Measurements from ENCODE around the gene GPSM1.

GPSM1 gene

DNA sequence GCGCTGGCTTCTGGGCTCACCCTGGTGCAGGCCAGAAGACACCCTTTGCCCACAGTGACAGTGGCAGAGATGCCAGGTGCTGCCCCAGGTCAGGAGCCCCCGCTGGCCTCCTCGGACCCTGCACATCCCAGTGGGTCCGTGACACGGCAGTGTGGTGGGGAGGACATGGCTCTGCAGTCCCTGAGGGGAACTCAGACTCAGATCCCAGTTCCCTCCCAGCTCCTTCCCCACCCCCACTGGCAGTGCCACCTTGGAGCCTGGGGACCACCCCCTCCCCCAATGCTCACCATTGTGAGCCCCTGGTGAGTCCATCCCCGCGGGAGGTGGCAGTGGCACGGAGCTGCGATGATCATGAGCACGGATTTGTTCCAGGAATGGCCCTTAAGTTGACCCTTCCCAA, 22.9 kb upstream of the GPSM1 start:
- DNase-seq (ENCODE audit: low spot score), result no peak

DNA sequence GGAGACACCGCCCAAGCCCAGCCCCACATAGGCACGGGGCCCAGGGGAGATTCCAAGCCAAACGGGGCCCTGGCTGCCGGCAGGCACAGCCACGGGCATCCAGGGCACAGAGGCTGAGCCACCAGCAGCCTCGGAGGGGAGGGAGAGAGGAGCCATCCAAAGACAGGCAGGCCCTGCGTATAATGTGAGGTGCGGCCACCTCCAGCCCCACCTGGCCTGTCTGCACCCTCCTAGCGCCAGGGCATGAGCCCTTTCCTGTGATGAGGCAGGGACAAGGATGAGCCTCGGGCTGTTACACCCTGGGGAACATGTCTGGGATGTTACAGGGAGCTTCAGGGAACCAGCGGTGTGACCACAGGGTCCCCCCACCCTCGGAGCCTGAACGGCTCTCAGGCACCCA, 22.4 kb upstream of the GPSM1 start:
- DNase-seq (ENCODE audit: low spot score), result no peak

DNA sequence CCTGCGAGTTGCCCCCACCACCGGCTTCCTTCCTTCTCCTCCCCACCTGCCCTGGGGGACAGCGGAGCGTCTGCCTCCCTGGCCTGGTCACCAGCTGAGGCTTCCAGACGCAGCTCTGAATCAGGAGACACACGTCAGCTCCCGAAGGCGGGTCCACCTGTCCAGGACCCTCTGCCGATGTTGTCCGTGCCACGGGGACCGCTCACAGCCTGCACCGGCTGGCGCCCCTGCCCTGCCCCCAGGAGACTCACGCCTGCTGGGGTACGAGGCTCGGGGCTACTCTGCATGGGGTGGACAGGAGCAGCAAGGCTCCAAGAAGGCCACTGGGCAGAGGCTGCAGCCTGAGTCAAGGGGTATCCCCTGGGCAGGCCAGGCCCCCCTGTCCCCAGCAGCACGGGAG, 21.5 kb upstream of the GPSM1 start:
- DNase-seq (ENCODE audit: low spot score), result no peak

DNA sequence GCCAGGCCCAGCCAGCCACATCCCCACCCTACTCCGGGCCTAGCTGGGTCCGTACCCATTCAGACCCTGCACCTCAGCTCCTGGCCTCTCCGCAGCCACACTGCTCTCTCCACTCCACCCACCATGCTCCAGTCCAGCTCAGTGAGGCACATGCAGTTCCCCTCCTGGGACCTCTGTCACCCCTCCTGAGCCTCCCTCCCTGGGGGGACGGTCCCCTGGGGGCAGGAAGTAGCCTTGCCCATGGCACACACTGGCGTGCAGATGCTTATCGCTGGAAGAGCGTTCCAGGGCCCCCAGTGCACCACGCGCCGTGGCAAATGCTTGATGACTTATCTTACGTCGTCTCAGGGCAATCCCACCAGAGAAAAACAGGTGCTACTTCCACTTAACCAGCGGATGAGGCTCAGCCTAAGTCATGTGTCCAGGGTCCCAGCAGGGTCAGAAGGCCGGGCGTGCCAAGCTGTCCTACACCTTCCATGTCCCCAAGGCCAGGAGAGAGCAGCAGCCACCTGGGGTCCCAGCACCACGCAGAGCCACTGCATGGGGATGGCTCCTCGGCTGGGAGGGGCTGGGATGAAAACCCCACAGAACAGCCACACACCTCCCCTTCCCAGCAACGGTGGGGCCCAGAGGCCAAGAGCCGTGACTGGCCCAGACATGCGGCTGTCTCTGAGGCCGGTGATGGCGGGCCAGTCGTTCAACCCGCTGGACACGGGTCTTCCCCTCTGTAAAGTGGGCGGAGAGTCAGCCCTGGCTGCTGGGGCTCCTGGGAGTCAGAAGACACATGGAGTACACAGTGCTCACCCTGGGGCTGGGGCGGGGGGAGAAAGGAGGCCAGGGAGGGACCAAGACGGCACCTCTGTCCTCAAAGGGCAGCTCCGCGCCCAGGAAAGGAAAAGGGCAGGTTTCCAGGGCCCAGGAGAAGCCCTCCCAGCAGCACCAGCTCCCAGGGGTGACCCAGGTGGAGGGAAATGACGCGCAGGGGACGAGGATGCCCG, 20.8 kb upstream of the GPSM1 start:
- DNase-seq (ENCODE audit: low spot score), result no peak

DNA sequence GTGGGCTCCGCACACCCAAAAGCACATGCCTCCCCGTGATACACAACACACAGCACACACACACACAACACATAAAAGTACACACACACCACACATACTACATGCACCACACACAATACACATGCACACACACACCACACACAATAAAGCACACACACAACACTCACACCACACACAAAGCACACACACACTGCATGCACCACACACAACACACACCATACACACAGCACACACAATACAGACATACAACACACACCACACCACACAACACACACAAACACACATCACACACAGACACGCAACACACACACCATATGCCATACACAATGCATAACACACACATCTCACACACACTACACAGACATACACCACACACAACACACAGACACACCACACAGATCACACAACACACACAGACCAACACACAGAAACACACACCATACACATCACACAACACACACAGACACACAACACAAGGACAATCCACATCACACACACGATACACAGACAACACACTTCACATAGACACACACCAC, 20.1 kb upstream of the GPSM1 start:
- DNase-seq (ENCODE audit: low spot score), result no peak

DNA sequence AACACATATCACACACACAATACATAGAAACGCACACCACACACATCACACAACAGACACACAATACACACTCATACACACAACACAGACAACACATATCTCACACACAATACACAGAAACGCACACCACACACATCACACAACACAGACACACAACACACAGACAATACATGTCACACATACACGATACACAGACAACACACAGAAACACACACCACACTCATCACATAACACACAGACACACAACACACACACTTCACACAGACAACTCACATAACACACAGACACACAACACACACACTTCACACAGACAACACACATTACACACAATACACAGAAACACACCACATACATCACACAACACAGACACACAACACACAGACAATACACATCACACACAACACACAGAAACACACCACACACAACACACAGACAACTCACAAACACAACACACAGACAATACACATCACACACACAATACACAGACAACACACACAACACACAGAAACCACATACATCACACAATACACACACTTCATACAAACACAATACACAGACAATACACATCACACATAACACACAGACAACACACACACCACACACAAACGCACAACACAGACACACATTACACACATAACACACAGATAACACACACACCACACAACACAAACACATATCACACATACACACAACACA, 19.2 kb upstream of the GPSM1 start:
- DNase-seq (ENCODE audit: low spot score), result no peak

DNA sequence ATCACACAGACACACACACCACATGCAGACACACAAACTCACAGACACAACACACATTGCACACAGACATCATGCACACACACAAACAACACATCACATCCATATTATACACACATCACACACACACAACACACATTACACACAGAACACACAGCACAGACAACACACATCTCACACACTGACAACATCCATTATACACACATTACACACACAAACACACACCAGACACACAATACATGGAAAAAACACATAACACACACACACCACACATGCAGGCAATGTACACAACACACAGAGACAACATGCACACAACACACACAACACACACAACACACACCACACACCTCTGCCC, 18.7 kb upstream of the GPSM1 start:
- no peak for DNase-seq (ENCODE audit: low spot score)

DNA sequence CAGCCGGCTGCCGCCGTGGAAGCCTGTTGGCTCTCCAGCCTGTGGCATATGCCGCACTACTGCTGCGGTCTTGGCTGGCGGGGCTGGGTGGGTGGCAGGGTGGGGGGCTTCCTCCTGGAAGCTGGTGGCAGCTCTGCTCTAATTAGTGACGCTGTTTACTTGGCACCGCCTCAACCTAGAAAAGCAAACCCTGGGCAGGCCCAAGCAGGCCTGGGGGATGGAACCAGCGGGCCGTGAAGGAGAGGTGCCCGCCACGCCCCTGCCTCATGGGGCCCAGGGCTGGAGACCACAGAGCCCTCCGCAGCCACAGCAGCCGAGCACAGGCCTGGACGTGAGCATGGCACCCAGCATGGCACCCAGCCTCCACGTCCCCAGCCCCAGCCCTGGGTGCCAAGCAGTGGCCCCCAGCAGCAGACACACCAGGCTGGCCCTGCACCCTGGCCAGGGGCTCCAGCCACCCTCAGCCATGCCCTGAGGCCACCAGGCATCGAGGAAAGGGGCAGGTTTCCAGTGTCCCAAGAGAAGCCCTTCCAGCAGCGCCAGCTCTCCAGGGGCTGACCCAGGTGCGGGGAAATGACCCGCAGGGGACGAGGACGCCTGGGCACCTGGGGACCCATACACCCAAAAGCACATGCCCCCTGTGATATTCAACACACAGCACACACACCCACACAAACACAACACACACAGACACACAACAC, 18.1 kb upstream of the GPSM1 start:
- no peak for DNase-seq (ENCODE audit: low spot score)

DNA sequence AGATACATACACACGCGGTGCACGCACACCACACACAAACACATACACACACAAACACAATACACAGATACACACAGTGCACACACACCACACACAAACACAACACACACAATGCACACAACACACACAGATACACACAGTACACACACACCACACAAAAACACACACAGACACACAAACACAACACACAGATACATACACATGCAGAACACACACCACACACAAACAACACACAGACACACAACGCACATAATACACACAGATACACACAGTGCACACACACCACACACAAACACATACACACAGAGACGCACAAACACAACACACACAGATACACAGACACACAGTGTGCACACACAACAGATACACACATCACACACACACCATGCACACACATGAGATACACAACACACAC, 17.5 kb upstream of the GPSM1 start:
- DNase-seq (ENCODE audit: low spot score), result no peak

DNA sequence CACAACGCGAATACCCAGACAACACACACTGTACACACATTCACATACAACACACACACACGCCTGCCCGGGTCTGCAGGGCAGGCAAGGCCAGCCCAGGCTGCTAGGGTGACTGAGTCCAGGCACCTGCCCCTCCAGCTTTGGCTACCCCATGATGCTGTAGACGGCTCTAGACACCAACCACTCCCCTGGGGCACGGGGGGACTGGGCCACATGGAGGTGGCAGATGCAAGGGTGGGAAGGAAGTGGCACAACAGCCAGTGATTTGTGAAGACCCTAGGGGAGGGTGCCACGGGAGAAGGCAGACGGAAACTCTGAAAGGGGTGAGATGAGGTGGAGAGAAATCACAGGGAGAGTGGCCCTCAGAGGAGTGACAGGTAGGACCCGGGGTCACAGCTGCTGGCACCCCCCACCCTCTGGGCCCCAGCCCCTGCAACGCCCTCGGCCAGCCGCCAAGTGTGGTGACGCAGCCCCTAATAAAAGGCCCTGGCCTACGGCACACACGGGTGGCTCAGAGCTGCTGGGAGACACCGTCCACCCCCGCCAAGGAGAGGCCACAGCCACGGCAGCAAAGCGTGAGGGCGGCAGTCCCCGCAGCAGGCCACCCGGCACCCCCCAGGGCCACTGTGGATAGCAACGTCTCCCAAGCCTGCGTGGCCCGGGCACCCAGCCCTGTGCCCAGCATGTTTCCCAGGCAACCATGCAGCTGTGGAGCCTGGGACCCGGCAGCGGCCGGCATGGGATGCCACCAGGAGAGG, 16.9 kb upstream of the GPSM1 start:
- DNase-seq (ENCODE audit: low spot score), result no peak

DNA sequence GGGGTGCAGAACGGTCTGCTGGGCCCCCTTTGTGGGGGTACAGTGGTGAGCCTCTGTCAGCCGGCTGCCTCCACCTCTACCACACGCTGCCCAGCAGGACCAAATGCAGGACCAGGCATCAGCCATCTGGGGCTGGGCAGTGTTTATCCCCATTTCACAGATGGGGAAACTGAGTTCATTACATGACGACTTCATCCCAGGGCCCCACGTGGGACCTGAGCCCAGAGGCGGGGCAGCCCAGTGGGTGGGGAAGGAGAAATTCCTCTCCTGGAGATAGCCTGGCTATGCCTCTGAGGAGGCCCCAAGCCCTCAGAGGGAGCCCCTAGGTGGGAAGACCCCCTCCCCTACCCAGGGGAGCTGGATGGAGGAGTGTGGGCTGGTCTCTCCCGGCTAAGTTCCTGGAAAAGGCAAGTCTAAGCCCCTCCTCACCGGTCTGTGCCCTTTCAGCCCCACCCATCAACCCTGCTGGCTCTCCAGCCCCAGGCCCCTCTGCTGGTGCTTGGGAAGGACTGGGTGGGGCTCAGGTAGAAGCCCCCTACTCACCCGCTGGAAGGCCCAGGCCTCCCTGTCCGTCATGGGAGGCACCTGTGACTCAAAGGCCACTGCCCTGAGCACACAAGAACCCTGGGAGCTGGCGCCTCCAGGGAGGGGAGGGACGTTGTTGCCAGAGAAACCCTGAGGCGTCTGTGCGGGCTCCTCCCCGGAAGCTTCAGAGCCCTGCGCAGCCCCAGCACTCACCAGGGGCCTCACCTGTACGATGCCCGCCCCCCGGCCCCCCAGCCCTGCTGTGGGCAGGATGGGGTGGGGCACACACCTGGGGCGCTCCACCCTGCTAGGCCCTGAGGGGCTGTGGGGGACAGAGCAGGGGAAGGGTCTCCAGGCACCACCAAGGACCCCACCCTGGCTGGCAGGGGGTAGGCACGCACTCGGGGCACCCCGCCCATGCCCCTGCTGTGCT, 16.0 kb upstream of the GPSM1 start:
- DNase-seq (ENCODE audit: low spot score), result no peak

DNA sequence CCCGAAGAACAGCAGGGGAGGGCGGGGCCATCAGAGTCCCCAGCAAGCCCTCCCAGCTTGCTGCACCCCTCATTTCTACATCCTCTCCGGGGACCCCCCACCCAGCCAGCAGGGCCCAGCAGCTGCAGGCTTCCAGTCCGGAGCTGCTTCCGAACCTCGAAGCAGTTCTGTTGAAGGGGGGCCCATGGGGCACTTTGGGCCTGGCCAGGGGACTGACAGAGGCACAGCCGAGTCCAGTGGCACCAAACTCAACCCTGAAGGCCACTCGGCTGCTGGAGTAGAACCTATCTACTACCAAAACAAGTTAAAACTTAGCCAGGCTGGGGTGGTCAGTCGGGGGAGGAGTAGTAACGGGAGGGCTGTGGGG, 15.3 kb upstream of the GPSM1 start:
- no peak for DNase-seq (ENCODE audit: low spot score)

DNA sequence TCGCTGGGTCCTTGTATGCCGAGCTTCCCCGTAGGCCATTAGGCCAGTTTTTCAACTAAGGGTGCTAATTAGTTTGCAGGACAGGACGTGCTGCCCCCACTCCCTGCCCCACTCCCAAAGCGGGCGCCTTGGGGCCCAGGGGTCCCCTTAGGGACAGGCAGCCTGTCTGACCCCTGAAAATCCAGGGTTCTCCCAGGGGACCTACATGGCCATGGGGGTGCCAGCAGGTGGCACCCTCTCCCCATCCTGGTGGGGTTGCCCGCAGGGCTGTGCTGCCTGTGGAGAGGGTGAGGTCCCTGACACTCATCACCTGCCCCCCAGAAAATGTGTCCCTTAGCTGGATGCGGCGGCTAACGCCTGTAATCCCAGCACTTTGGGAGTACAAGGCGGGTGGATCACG, 14.9 kb upstream of the GPSM1 start:
- DNase-seq (ENCODE audit: low spot score), result peak; percentile 91

DNA sequence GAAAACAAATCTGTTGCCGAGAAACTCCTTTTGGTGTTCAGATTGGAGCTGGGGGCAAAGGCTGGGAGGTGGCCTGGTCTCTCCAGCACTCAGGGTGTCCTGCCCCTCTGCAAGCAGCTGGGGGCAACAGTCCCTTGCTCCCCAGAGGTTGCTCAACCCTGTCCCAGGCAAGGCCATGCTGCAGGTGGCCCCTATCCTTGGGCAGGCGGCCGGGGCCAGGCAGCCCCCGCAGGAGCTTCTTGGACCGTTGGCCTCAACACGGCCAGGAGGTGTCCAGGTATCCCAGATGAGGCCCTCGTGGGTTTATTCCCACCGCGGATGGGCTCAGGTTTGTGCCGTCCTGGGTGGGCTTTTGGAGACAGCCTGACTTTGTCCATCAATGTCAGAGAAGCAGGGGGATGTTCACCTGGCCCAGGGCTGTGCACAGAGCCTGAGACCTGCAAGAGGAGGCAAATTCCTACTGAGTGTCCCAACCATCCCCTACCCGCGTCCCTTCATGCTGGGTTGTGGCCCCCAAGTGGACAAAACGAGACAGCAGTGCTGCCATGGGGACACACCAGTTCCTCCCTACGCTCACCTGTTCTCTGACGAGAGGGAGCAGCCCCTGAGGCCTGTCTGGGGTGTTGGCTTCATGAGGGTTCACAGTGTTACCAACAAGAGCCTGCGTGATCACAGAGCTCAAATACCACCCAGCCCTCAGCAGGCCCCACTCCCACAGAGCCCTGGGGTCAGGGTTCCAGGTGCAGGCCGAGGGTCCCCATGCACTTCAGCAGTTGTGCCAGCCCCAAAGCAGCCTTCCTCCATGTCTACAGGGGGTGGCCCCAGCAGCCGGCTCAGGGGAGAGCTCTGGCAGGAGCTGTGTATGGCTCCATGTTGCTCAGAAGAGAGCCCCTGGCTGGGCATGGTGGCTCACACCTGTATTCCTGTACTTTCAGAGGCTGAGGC, 14.0 kb upstream of the GPSM1 start:
- DNase-seq (ENCODE audit: low spot score), result no peak

DNA sequence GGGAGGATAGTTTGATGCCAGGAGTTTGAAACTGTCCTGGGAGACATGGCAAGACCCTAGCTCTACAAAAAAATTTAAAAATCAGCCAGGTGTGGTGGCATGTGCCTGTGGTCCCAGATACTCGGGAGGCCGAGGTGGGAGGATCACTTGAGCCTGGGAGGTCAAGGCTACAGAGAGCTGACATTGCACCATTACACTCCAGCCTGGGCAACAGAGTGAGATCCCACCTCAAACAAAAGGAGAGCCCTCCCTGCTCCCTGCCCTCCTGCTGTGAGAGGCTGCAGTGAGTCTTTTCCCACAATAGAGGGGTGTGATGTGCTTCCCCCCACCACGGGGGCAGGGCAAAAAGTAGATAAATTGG, 13.3 kb upstream of the GPSM1 start:
- DNase-seq (ENCODE audit: low spot score), result no peak

DNA sequence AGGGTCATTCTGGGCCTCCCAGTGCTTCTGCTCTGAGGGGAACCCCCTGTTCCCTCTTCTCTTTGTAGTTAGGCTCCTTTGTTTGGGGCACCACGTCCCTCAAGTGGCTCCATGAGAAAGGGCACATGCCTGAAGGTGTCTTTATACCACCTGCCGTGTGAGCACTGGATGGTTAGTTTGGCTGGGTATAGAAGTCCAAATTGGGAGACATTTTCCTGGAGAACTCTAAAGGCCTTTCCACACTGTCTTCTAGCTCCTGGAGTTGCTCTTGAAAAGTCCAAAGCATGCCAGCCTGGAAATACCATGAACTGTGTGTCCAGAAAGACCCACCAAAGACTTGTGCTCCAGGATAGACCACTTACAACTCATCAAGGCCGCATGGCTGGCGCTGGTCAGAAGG, 12.4 kb upstream of the GPSM1 start:
- DNase-seq (ENCODE audit: low spot score), result no peak

DNA sequence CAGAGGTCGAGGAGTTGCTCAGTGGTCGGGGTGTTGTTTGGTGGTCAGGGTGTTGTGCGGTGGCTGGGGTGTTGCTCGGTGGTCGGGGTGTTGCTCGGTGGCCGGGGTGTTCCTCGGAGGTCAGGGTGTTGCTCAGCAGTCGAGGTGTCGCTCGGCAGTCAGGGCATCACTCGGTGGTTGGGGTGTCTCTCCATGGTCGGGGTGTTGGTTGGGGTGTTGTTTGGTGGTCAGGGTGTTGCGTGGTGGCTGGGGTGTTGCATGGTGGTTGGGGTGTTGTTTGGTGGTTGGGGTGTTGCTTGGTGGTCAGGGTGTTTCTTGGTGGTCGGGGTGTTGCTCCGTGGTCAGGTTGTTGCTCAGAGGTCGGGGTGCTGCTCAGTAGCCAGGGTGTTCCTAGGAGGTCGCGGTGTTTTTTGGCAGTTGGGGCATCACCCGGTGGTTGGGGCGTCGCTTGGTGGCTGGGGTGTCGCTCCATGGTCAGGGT, 11.0 kb upstream of the GPSM1 start:
- no peak for DNase-seq (ENCODE audit: low spot score)

DNA sequence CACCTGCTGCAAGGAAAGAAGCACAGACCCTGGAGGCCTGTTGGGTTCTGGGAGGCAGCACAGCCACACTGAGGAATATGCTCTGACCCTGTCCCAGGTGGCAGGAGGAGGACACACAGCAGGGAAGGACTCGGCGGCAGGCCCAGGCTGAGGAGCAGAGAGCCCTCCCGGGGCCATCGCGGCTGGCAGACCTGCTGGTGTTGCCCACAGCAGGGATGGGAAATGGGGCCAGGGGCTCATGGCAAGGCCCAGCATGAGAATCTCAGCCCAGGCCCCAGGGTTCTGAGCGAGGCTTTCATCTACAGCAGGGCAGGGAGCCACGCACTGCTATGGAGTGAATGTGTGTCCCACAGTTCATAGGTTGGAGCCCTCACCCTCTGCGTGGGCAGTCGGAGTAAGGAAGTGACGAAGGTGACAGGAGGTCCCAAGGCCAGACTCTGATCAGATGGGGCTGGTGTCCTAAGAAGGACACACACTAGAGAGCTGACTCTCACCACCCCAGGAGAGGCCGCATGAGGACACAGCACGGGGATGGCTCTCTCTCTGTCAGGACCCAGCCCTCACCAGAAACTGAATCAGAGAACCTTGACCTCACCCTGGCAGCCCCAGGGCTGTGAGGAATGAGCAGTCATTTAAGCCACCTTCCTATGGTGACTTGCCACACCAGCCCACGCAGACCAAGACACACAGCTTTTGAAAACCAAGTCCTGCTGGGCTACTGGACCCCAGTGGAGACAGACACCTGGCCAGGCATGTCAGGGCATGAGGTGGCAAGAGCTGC, 10.3 kb upstream of the GPSM1 start:
- DNase-seq (ENCODE audit: low spot score), result no peak

DNA sequence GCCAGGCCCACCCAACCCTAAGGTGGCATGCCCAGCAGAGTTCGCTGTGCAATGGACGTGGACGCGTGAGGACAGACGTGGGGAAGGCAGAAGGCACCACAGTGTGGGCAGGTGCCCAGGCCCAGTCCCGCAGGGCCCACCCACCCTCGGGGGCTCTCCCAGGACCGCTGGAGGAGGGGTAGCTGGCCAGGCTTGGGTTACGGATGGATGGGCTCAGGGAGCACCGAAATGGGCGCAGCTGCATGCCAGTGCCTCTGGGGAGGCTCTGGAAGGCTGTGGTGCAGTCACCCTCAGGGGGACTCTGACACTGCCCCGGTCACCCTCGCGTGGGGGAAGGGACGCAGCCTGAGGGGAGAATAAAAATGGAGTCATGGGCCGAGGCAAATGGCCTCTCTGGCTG, 9.6 kb upstream of the GPSM1 start:
- DNase-seq (ENCODE audit: low spot score), result no peak
